Astrocyte of the cerebellum (primary cell): ENCODE data around the gene ASB8.
"Not testable (repeated sequence)": the region's sequence is repeated elsewhere in the genome, so short reads cannot be mapped to it uniquely, and the experiment has no call there.

Source experiments
- DNase-seq: peaks from one replicate; pipeline ENCODE4 v3.0.0-alpha.2; 2011; ENCODE audit warnings: low read depth
- H3K4me3 ChIP-seq: 2 replicates; pipeline ENCODE4 v1.5.1; 2011; ENCODE audit warnings: mild to moderate bottlenecking, low read depth, low read length, moderate library complexity
- CTCF ChIP-seq: IDR thresholded peaks from 2 replicates; pipeline ENCODE4 v1.5.1; 2012; ENCODE audit warnings: low read length, low read depth, moderate library complexity, mild to moderate bottlenecking; ENCODE audit errors: missing control alignments
- in situ Hi-C: cut with HindIII; loops from 2 replicates; pipeline ENCODE4 v1.10.0; 2017; ENCODE audit warnings: low sequenced_read_pairs

ASB8 gene

GRCh38 chr12:48121522-48121921 is 35.8 kb downstream of the ASB8 start:
- H3K4me3 ChIP-seq = no peak overlapping the region
- in situ Hi-C loops = no loop called here
- no peak for TF ChIP-seq CTCF
- DNase-seq = no peak

GRCh38 chr12:48119834-48120195 is 37.5 kb downstream of the ASB8 start:
- in situ Hi-C loops = no loop called here
- no peak for DNase-seq
- no peak for TF ChIP-seq CTCF
- peak overlapping the region; percentile 68 for H3K4me3 ChIP-seq

- peak within 1 kb of the TSS; percentile 68 for H3K4me3 ChIP-seq
- in situ Hi-C loops = no loop called here
- peak; percentile 85 for DNase-seq
- no peak for TF ChIP-seq CTCF
These were observed 38.1 kb downstream of the ASB8 start, which contains the start of gene PFKM for GRCh38 chr12:48119078-48119833. TSS of gene PFKM (plus strand) at chr12:48119364. CDS start at chr12:48122775, 3,411 bp downstream.

GRCh38 chr12:48118284-48118871 is 38.9 kb downstream of the ASB8 start:
- in situ Hi-C loops = no loop called here
- DNase-seq = no peak

GRCh38 chr12:48115957-48116356 is 41.4 kb downstream of the ASB8 start:
- H3K4me3 ChIP-seq = no peak overlapping the region
- no peak for TF ChIP-seq CTCF
- in situ Hi-C loops = no loop called here
- DNase-seq = no peak

More at GRCh38 chr12:48118284-48118871, 38.9 kb downstream of the ASB8 start:
- no peak overlapping the region for H3K4me3 ChIP-seq
- no peak for TF ChIP-seq CTCF

- H3K4me3 ChIP-seq, DNase-seq, in situ Hi-C loops: not testable (repeated sequence)
These were observed 46.0 kb downstream of the ASB8 start for GRCh38 chr12:48111312-48111693.

- in situ Hi-C loops = no loop called here
- no peak overlapping the region for H3K4me3 ChIP-seq
- TF ChIP-seq CTCF = no peak
- no peak for DNase-seq
These were observed 46.5 kb downstream of the ASB8 start for GRCh38 chr12:48110691-48111311.
